NCI-H510A (cell line): ENCODE results near the gene TDRD15.
"Not testable (repeated sequence)": the region's sequence is repeated elsewhere in the genome, so short reads cannot be mapped to it uniquely, and the experiment has no call there.

Experiments
- DNase-seq: peaks from one replicate; lab custom pipeline; 2025; lab: John Stamatoyannopoulos, UW

Gene TDRD15

DNA sequence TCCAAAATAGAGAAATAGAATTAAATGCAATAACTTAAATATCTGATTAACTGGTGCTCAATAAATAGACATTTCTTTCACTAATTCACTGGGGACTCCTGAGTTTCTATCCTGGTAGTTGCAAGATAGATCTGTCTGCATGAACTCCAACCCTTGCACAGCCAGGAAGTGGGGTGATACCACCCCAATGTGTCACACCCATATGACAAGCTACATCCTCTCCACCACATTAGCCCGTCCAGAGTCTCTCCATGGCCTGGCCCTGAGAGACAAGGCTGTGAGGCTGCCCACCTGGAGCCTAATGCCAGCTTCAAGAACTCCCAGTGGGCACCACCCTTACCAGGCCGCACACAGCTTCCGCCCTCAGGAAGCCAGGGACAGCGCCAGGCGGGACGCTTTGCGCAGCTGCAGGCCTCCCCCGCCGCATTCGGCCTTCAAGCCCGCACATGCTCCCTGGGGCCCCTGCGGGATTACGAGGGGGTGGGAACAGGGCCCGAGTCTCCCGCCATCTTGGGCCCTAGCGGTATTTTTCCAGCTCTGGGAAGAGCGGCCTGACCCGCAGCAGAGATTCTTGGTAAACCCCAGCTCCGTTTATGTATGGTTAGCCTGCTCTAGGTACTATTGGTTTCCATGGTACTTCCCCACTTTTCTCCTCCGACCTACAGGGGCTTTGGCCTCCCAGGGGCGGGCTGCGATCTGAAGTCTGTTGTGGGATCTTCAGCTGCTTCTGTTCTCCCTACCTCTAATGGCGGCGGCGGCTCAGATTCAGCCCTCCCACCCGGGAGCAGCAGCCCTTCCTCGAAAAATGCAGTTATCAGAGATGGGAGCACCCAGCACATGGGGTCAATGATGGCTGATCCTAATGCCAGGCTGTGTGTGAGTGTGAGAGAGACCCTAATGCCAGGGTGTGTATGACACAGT, at the start of gene TDRD15:
Gene TDRD15, plus strand, starts transcription at position 496 of the 921 bp plus-strand sequence. CDS start 13,500 bp downstream, outside the sequence.
- no peak for DNase-seq

DNA sequence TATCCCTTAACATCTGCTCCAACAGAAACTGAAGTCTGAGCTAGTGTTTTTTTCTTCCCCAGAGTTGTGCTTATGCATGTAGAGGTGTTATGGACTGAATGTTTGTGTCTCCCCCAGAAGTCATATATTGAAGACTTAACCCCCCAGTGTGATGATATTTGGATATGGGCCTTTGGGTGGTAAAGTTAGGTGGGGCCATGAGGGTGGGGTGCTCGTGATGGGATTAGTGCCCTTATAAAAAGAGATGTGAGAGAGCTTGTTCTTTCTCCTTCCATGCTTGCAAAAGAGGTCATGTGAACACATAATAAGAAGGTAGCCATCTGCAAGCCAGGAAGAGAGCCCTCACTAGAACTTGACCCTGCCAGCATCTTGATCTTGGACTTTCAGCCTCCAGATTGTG, 45.5 kb upstream of the TDRD15 start:
- no peak for DNase-seq

- no peak for DNase-seq
Observed at GRCh38 chr2:21083482-21083881, 40.3 kb upstream of the TDRD15 start.

DNA sequence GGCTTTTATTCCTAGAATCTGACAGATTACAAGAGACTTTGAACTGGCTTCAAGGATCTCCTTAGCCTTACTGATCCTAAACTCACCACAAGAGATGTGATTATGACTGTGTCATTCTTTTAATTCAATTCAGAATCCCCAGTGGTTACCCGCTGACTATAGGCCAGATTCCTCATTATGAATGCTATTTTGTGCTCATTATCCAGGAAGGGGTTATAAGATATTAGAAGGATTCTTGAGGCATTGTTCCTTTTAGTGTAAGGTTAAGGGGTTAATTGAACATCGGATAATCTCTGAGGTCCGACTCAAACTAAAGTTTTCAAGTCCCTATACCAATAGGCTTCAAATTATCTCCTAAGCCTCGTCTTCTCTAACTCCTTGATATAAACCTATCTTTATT, 39.4 kb upstream of the TDRD15 start:
- no peak for DNase-seq

GRCh38 chr2:21092308-21092869, 31.4 kb upstream of the TDRD15 start:
- no peak for DNase-seq

DNA sequence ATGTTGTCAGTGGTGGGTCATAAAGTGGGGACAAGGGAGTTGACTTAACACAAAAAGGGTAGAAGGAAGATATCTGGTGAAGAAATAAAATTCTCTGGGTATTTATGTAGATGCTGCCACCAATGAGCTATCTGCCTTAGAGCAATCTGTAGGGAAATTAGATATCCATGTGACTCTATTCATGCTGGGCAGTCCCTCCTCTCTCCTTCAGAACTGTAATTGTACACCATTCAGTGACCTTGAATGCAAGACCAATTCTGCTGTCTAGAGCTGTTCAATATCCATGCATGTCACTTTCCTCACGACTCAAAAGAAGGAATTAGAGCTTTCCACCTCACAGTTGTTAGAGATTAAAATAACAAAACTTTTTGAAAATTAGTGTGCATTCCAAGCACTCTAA, 28.6 kb upstream of the TDRD15 start:
- no peak for DNase-seq

DNA sequence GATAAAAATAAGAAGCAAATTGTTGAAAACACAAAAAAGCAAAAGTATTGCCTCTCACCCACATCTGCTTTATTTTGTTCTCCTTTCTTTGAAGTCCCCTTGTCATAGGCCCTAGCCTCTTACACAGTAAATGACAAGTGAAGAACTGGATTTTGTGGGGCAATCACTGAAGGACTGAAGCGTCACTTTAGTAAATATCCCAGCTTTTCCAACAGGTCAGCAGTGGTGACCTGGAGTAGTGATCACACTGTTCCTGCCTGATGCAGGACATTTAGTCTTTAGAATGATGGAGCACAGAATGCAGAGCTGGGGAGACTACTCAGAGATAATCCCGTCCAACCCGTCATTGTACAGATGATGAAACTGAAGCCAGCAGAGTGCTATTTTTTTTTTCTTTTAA, 28.1 kb upstream of the TDRD15 start:
- no peak for DNase-seq

DNA sequence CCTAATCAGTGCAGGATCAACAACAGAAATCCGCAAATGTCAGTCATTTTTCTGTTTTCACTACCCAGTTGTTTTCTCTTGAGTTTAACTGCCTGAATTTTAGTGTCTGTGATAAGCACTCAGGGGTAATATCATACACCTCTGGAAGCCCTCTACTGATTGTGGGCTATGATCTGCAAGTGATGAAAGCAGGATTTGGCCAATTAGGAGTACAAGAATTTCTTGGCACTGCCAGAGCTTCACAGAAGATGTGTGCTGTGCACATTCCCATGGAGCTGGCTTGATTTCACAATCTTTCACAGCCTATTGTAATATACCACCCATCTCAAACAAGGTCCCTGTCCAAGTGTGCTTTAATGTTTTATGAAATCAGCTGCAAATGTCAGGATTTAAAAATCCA, 27.3 kb upstream of the TDRD15 start:
- DNase-seq = no peak

- DNase-seq = no peak
Observed at GRCh38 chr2:21097331-21097730, 26.4 kb upstream of the TDRD15 start.

DNA sequence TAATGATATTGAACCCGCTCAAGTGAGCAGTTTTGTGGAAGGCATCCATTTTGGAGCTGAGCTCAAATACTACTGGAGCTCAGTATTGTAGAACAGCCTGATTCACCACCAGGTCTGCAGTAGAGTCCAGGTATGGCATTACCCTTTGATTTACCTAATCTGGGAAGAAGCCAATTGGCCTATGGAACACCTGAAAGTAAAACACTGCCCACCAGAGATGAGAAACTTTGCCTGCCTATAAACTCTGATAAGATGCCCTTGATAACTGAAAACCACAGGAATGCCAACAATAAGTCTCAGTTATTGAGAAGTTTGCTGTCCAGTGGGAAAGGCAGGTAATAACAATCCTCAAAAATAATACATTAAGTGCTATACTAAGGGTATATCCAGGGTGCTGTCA, 25.5 kb upstream of the TDRD15 start:
- DNase-seq = no peak

GRCh38 chr2:21099281-21099907, 24.4 kb upstream of the TDRD15 start:
- DNase-seq = no peak

DNA sequence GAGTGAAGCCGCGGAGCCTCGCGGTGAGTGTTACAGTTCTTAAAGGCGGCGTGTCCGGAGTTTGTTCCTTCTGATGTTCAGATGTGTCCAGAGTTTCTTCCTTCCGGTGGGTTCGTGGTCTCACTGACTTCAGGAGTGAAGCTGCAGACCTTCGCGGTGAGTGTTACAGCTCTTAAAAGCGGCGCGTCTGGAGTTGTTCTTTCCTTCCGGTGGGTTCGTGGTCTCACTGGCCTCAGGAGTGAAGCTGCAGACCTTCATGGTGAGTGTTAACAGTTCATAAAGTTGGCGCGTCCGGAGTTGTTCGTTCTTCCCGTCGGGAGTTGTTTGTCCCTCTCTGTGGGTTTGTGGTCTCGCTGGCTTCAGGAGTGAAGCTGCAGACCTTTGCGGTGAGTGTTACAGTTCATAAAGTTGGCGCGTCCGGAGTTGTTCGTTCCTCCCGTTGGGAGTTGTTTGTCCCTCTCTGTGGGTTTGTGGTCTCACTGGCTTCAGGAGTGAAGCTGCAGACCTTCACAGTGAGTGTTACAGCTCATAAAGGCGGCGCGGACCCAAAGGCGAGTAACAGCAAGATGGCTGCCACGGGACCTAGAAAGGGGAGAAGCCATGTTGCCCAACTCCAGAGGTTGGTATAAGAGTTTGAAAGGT, 22.1 kb upstream of the TDRD15 start:
- DNase-seq = not testable (repeated sequence)

- no peak for DNase-seq
Observed at GRCh38 chr2:21102356-21102755, 21.4 kb upstream of the TDRD15 start.

GRCh38 chr2:21103274-21103891, 20.4 kb upstream of the TDRD15 start:
- no peak for DNase-seq

DNA sequence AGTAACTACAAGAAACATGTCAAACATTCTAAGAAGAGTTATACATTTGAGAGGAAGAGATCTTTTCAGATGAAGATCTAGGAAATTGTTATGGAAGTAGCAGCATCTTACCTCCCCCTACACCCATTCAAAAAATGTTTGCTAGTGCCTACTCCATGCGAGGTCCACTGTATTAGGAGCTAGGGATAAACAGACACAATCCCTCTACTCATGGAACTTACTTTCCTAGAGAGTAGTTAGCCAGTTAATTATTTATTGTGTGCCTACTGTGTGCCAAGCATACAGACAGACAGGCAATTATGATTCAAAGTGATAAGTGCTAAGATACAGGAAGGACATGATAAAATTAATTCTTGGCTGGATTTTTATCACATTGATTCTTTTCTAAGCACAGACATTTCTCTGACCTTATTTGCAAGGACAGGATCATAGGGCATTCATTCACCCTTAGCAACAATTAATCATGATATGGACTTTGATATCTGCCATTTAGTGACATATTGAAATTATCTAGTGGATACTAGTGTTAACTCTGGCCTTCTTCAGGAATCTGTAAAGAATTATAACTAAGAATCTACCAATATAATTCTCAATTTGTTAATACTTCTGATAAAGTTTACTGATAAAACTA, 19.6 kb upstream of the TDRD15 start:
- DNase-seq = no peak

DNA sequence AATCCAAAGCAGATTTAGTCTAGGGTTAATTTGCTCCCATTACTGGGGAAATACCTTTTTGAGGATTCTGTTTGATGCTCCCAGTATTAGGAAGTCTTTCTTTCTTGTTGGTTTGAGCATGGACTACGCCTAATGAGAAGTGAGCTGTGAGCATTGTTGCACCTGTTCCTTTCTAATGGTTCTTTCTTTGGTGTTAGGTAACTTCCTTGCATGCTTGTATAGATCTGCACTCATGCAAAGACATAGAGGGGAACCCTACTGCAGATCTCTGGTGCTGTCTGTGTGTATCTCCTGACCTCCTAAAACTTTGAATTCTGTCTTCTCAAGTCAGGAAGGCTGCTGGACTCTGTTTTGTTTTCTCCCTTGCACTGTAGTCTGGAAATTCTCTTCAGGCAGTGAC, 12.8 kb upstream of the TDRD15 start:
- no peak for DNase-seq

DNA sequence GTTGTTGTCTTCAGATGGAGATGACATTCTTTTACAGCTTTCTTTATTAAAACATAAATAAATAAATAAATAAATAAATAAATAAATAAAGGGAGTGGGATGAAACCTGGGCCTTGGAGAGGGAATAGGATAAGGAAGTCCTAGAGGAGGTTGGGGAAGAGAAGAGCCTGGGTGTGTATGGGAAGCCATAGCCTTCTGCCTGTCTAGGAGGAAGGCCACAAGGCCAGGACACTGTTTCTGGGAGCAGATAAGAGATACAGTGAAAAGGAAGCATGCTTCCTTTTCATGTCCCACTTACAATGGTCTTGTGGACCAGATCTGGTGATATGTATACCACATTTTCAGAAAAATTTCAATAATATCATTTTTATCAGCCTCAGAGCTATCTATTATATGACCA, 6.1 kb upstream of the TDRD15 start:
- DNase-seq = no peak

DNA sequence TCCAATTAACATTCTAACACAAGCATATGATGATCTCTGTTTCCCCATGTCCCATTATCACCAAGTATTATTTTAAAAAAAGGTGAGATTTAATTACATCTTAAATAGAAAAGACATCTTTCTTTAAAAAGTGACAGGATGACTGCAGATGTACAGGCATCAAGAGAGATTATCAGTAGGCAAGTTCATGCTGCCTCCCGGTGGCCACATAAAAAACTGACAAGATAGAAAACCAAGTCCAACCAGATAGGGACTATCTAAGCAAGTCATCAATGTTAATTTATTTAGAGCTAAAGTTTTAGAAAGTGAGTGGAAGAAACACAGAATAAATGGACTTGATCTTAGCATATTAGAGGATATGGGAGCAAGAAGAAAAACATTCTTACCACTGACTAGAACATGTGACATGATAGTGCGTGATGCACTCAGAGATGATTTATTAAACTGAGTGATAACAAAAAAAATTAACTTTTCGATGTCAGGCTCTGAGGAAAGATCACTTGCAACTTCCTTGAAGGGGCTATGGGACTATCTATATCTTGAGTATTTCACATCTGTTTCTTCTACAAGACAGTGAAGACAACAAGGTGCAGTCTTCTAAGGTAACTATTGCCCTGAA, 5.4 kb upstream of the TDRD15 start:
- DNase-seq = no peak

GRCh38 chr2:21131861-21132260, 8.1 kb downstream of the TDRD15 start:
- DNase-seq = no peak

DNA sequence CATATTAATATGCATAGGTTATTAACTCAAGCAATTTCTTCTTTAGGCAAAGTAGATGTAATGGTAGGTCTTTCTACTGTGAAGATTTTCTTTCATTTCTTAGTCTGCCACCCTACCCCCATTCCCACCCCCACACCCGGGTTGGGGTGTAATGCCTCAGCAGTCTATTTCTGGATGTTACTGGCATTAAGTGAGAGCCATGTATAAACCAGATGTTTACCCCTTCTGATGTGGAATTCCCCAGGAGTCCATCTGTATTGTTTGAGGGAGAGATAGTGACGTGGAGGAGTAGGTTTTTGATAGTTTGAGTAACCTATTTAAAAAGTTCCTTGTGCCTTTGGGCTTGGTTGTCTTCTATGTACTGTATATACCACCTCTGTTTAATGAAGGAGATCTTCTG, 11.8 kb downstream of the TDRD15 start:
- no peak for DNase-seq

GRCh38 chr2:21142149-21142548, 18.4 kb downstream of the TDRD15 start:
- no peak for DNase-seq
